Natural killer cell (primary cell): ENCODE measurements around the gene SLX4IP. TPM values are rescaled to one million over a fixed set of nuclear protein-coding genes. Genes with fewer than 3 reads are reported as not detected.

Experiments used
- ATAC-seq, 3 donors: fragments of 150-1000 bp in 2 of 3; fragments of 200-7000 bp in 1 of 3; cut with Tn5 transposase; 1 replicate in 1 of 3; 2 replicates in 2 of 3; pipeline ENCODE4 v1.10.0; 2021; ENCODE audit warnings: mild to moderate bottlenecking in 2 of 3, moderate library complexity in 2 of 3
- DNase-seq, 2 donors: peaks; one replicate each; pipeline versions ENCODE4 v3.0.0 to v3.0.0-alpha.2; 2013 to 2021; ENCODE audit warnings: mixed read lengths in 1 of 2
- H3K27ac ChIP-seq: one replicate; pipeline ENCODE4 v1.5.1; 2013; ENCODE audit warnings: mild to moderate bottlenecking, low read length
- H3K27me3 ChIP-seq: one replicate; pipeline ENCODE4 v1.6.1; 2013; ENCODE audit warnings: low read length; ENCODE audit not compliant: control insufficient read depth, insufficient read depth
- H3K36me3 ChIP-seq: one replicate; pipeline ENCODE4 v1.6.1; 2013; ENCODE audit warnings: low read length; ENCODE audit not compliant: control insufficient read depth, insufficient read depth
- H3K4me1 ChIP-seq: one replicate; pipeline ENCODE4 v1.6.1; 2013; ENCODE audit warnings: low read length; ENCODE audit not compliant: control insufficient read depth, insufficient read depth
- H3K4me3 ChIP-seq: one replicate; pipeline ENCODE4 v1.5.1; 2013; ENCODE audit warnings: low read length
- H3K9me3 ChIP-seq: one replicate; pipeline ENCODE4 v1.6.1; 2013; ENCODE audit warnings: low read length; ENCODE audit not compliant: control insufficient read depth, insufficient read depth
- H3K27ac Mint-ChIP-seq, 2 donors: one replicate each; pipeline ENCODE4 v1.8.0; 2022; ENCODE audit warnings: mild to moderate bottlenecking in 2 of 2, mixed read lengths in 2 of 2, moderate library complexity in 1 of 2
- H3K27me3 Mint-ChIP-seq, 2 donors: one replicate each; pipeline ENCODE4 v1.8.0; 2022; ENCODE audit warnings: low read depth in 2 of 2, mixed read lengths in 2 of 2
- H3K36me3 Mint-ChIP-seq: one replicate; pipeline ENCODE4 v1.8.0; 2022; ENCODE audit warnings: mixed read lengths
- H3K4me1 Mint-ChIP-seq, 2 donors: one replicate each; pipeline ENCODE4 v1.8.0; 2022; ENCODE audit warnings: mixed read lengths in 2 of 2
- H3K4me3 Mint-ChIP-seq: one replicate; pipeline ENCODE4 v1.8.0; 2022; ENCODE audit warnings: mild to moderate bottlenecking, moderate library complexity, mixed read lengths
- H3K9me3 Mint-ChIP-seq, 2 donors: one replicate each; pipeline ENCODE4 v1.8.0; 2022; ENCODE audit warnings: mixed read lengths in 2 of 2
- CTCF ChIP-seq: fragments of 200-600 bp; IDR thresholded peaks from one replicate; pipeline ENCODE4 v1.8.0; 2022; ENCODE audit warnings: antibody characterized with exemption
- WGBS: methylation state at CpG from one replicate; pipeline ENCODE4 v1.1.7; 2013; ENCODE audit warnings: missing lambda C conversion rate; ENCODE audit not compliant: insufficient coverage; 5-methylcytosine and 5-hydroxymethylcytosine counted together
- intact Hi-C: fragments of 100-400 bp; cut with micrococcal nuclease; formaldehyde crosslinking; loops from one replicate; pipeline ENCODE4 v1.14.2; 2022
- total RNA-seq, 4 donors: library from RNA; stranded (reverse); fragments of 120-200 nt in 1 of 4; gene quantifications; one replicate each; pipeline versions ENCODE4 v1.2.3 to v1.2.4, GENCODE V29; 2013 to 2022

SLX4IP gene
- total RNA-seq, 3 donors from 2014 or later (not counting 1 experiment from before 2014, with no cell fraction given), result 2.9 to 5.5 (median 5.2) TPM

GRCh38 chr20:10632721-10633509 is 197.8 kb downstream of the SLX4IP start:
- H3K4me3 Mint-ChIP-seq, result no peak overlapping the region

GRCh38 chr20:10633718-10634117 is 198.6 kb downstream of the SLX4IP start:
- H3K36me3 ChIP-seq, result no peaks in the 10 kb centered on the region
- Mint-ChIP-seq H3K27ac (no peak overlapping the region), H3K4me1 (no peaks in the 10 kb centered on the region), H3K9me3 (no peaks in the 10 kb centered on the region), H3K27me3 (no peaks in the 10 kb centered on the region), H3K4me3 (no peak overlapping the region), H3K36me3 (no peaks in the 10 kb centered on the region)
- ATAC-seq, result no peak
- no peaks in the 10 kb centered on the region for H3K27me3 ChIP-seq
- intact Hi-C loops, result no loop called here
- no peak for DNase-seq
- 76% methylated on average over 5 of the region's 5 CpGs for whole genome bisulfite sequencing
- no peak for TF ChIP-seq CTCF
- no peak overlapping the region for H3K4me3 ChIP-seq
- no peak overlapping the region for H3K27ac ChIP-seq
- H3K4me1 ChIP-seq, result no peaks in the 10 kb centered on the region
- H3K9me3 ChIP-seq, result no peaks in the 10 kb centered on the region

More at GRCh38 chr20:10632721-10633509, 197.8 kb downstream of the SLX4IP start:
- no peaks in the 10 kb centered on the region for H3K27me3 ChIP-seq
- no peak for ATAC-seq
- no peaks in the 10 kb centered on the region for H3K36me3 ChIP-seq
- no peaks in the 10 kb centered on the region for H3K27me3 Mint-ChIP-seq
- no peak overlapping the region for H3K27ac Mint-ChIP-seq
- no peaks in the 10 kb centered on the region for H3K36me3 Mint-ChIP-seq
- DNase-seq, result no peak
- intact Hi-C loops, result no loop called here
- no peaks in the 10 kb centered on the region for H3K9me3 ChIP-seq
- WGBS, result 89% methylated on average over 13 of the region's 13 CpGs
- no peak overlapping the region for H3K4me3 ChIP-seq
- no peaks in the 10 kb centered on the region for H3K9me3 Mint-ChIP-seq
- H3K4me1 ChIP-seq, result no peaks in the 10 kb centered on the region
- TF ChIP-seq CTCF, result no peak
- H3K27ac ChIP-seq, result no peak overlapping the region
- H3K4me1 Mint-ChIP-seq, result no peaks in the 10 kb centered on the region

GRCh38 chr20:10634211-10634610 is 199.1 kb downstream of the SLX4IP start:
- Mint-ChIP-seq H3K4me1 (no peaks in the 10 kb centered on the region), H3K36me3 (no peaks in the 10 kb centered on the region), H3K27me3 (no peaks in the 10 kb centered on the region), H3K27ac (no peak overlapping the region), H3K4me3 (no peak overlapping the region), H3K9me3 (no peaks in the 10 kb centered on the region)
- Histone ChIP-seq H3K4me1 (no peaks in the 10 kb centered on the region), H3K27me3 (no peaks in the 10 kb centered on the region), H3K9me3 (no peaks in the 10 kb centered on the region), H3K36me3 (no peaks in the 10 kb centered on the region), H3K27ac (no peak overlapping the region), H3K4me3 (no peak overlapping the region)
- no peak for DNase-seq
- no peak for ATAC-seq
- intact Hi-C loops, result no loop called here
- no peak for TF ChIP-seq CTCF
- WGBS, result 75% methylated on average over 5 of the region's 5 CpGs
